ENCODE measurements around the gene GFM2.
A peak's percentile ranks its signal among the peaks of the same experiment; 100 is the strongest.
"Not testable (repeated sequence)": the region's sequence is repeated elsewhere in the genome, so short reads cannot be mapped to it uniquely, and the experiment has no call there.

The GFM2 gene

DNA sequence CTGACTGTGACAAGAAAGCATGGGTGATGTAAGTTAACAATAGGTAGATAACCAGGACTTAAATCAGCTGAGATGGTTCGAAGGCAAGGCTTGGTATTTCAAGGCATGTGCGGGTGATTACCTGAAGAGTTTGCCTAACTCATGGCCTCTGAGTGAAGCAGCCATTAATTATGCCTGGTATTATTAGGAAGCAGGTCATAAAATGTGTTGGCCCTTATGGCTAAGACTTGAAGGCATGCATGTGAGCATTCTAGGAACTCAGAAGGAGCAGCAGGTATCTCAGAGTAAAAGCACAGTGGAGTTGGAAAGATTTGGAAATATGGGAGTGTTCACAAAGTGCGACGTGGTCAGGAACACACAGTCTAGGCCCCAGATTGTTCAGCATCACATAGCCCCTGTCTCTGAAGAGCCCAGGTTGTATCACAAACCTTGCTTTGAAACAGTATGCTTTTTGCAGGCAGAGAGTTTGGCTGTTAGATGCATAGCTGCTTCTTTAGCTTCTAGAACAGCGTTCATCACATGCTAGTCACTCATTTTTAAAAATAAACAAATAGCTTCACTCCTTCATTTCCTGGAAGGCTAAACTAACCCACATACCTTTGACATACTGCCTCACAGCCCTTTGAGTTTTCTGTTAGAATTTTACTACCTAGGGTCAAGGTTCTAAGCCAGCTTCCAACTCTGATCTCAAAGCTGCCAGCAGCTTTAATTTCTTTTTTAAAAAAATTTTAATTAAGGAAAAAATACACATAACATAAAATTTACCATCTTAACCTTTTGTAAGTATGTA lies 79.8 kb downstream of the GFM2 start:
- DNase-seq = no peak

DNA sequence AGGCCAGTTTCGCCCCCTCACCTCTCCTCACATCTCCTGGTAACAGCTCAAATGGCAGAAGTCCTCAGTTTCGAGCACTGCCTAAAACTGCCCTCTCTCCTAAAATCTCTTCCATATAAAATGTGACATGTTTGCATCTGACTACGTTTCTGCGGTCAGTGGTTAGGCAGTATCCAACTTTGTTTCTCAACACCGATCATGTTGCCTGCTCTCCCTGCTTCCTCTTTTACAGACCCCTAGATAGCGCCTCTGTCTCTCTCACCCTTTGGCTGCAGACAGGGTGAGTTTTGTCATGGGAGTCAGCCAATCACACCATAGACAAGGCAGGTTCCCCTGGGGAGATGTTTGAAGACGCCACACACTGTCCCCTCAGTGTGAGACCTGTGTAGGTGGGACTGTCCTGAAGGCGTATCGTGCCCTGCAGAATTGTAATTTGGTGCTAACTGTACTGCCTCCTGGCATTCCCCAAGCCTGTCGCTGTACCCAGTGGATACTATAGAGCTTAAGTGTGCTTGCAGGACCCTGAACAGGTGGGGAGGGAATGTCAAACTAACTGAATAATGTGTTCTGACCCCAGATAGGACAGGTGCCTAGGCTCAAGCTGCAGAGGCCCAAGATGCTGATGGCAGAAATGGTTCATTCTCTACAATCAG lies 80.8 kb downstream of the GFM2 start:
- DNase-seq = no peak

DNA sequence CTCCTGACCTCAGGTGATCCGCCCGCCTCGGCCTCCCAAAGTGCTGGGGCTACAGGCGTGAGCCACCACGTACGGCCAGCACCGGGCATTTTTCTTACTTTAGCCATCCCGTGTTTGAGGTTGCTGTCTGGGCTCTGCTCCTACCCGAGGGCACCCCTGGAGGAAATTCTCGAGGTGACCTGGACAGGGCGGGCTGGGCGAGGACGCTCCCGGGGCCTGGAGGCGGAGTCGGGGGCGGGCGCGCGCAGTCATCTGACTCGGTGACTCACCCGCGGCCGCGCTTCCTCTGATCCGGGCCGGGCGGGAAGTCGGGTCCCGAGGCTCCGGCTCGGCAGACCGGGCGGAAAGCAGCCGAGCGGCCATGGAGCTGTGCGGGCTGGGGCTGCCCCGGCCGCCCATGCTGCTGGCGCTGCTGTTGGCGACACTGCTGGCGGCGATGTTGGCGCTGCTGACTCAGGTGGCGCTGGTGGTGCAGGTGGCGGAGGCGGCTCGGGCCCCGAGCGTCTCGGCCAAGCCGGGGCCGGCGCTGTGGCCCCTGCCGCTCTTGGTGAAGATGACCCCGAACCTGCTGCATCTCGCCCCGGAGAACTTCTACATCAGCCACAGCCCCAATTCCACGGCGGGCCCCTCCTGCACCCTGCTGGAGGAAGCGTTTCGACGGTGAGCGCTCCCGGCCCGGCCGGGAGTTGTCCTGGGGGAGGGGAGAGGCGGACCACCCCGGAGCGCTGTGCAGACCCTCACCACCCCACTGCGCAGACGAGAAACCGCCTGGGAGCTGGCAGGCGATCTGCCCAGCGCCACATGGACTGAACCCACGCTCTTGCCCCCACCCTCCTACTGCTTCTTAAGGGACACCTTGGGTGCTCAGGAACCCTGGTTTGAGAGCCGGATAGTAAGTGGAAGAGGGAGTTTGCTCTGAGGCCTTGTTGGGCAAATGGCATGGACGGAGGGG lies 81.7 kb downstream of the GFM2 start, which contains the start of gene HEXB:
Gene HEXB (plus strand): TSS at position 334 of the 952 bp plus-strand sequence. CDS start 28 bp downstream, at position 362.
- peak; percentile 36 for DNase-seq

DNA sequence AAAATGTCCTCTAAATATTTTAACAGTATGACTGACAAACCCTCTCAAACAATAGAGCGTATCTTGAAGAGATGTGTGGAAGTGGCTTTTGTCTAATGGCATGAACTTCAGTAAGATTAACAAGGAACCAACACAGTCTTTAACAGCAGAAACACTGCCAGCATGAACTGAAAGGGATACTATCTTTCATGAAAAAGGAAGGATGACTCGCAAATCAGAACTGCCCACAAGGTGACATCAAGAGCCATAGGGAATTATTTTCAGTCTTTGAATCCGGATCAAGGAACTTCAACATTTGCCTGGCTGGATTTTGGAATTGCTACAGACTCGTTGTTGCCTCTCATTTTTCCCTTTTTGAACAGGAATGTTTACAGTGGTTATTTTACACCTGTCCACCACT lies 87.0 kb downstream of the GFM2 start:
- no peak for DNase-seq

DNA sequence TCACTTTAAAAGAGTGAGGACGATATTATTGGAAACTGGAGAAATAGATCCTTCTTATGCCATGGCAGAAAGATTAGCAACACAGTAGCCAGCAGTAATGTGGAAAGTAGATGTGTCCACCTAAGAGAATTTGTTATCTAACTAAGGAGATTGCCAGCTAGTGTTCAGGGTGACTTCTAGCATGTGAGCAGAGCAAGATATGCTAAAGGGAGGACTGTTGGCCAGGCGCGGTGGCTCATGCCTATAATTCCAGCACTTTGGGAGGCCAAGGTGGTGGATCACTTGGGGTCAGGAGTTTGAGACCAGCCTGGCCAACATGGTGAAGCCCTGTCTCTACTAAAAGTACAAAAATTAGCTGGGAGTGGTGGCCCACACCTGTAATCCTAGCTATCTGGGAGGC lies 87.6 kb downstream of the GFM2 start:
- DNase-seq = not testable (repeated sequence)

DNA sequence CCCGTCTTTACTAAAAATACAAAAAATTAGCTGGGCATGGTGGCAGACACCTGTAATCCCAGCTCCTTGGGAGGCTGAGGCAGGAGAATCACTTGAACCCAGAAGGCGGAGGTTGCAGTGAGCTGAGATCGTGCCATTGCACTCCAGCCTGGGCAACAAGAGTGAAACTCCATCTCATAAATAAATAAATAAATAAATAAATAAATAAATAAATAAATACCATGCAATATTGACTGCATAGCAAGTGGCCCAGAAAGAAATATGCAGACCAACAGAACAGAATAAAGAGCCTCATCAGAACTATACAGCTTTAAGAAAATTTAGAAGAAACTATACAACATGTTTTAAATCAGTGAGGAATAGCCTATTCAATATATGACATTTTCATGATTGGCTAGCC lies 88.8 kb downstream of the GFM2 start:
- DNase-seq = not testable (repeated sequence)

DNA sequence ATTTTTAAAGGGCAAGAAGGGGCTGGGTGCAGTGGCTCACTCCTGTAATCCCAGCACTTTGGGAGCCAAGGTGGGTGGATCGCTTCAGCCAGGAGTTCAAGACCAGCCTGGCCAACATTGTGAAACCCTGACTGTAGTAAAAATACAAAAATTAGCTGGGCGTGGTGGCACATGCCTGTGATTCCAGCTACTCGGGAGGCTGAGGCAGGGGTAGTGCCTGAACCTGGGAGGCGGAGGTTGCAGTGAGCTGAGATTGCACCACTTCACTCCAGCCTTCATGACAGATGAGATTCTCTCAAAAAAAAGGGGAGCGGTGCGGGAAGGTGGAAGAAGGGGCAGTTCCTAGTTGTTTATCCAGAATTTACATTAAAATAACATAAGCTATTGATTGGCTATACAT lies 90.5 kb downstream of the GFM2 start:
- DNase-seq = not testable (repeated sequence)

DNA sequence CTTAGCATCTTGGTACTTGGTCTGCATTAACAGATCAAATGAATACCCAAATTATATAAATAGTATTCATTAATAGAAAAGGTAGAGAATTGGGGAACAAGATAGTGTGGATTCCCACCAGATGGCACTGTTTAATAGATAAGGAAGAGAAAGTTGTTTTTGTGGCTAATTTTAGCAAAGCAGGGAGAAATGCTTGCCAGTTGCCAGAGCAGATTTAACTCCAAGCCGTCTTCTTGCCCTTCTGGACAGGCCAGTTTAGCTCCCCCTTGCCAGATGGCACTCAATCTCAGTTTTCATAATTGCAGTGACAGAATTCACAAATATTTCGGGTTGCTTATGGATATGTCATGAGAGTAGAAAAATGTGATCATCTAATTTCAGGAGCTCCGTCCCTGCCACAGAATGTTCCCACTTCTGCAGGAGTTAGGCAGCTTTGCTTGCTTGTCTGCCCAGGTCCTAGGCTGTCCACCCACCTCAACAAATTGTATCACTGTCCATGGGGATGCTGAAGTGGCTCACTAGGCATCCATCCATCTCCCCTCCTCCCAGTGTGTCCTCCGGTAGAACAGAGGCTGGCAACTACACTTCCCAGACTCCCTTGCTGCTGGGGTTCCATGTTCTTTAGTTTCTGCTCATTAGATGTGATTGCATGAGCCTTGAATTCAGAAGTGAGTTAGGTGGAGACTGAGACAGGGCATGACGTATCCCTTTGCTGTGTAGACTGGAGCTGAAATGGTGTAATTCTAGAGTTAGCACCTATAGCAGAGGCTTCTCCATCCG lies 93.7 kb downstream of the GFM2 start:
- DNase-seq = peak; percentile 28

DNA sequence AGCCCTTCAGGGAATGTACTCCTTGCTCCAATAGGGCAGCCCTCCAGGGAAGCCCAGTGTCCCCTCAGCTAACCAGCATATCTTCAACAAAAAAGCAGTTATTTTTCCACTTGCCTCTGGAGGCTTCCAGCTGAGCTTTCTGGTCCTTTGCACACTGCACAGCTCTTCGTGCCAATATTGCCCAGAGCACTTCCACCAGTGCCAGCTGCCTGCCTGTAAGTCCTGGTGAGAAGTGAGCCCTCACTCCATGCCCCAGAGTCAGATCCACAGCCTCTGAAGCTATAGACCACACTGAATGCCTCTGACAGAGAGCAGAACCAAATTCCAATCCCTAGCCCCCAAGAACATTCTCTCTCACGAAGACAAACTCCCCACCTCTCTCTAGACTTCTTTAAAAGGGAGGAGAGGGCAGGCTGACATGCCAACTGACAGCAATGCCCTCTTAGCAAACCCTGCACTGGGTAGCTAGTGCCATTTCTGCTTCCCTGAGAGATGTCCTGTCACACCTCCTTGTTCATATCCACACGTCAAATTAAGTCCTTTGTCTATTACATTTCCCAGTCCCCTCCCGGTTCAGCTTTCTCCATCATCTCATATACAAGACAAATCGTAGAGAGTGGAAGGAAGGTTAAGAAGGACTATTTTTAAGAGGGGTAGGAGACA lies 94.6 kb downstream of the GFM2 start:
- DNase-seq = no peak
